ENCODE results near the gene FABP7. TPM values are rescaled to one million over a fixed set of nuclear protein-coding genes. Genes with fewer than 3 reads are reported as not detected.

The FABP7 gene
- total RNA-seq (2021) (1.2 and 1.4 TPM in 2 replicates), Bru-seq, nascent RNA (percentile 28 among the genes with signal in this experiment), BruChase-seq, experiment 1, labeled RNA remaining after a 2-hour chase (percentile 23 among the genes with signal in this experiment), BruChase-seq, experiment 2, labeled RNA remaining after a 6-hour chase (percentile 20 among the genes with signal in this experiment)
- long read RNA-seq: 0 reads

DNA sequence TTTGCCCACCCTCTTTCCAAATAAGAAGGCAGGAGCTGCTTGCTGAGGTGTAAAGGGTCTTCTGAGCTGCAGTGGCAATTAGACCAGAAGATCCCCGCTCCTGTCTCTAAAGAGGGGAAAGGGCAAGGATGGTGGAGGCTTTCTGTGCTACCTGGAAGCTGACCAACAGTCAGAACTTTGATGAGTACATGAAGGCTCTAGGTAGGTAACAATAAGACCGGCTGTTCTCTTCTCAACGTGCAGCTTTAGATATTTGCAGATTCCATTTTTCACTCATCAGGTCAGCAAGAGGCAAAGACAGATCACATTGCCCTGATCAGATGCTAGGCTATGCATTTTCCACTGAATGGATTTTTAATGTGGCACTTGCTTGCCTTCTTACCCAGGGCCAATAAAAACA lies at the start of gene FABP7:
TSS of gene FABP7 (plus strand) at position 50 of the 400 bp plus-strand sequence. CDS start at position 129, 79 bp downstream.
- DNase-seq (ENCODE audit: low spot score): no peak
- H3K4me3 ChIP-seq (ENCODE audit: low read depth, low read length, poor library complexity, severe bottlenecking): no peak within 1 kb of the TSS
- intact Hi-C loops (cut with micrococcal nuclease; ENCODE audit: unreplicated experiment): no loop called here
- ChIA-PET POLR2A (ENCODE audit: low non-redundant PET) (no interaction called here), CTCF (no interaction called here)
- no peaks in the 10 kb centered on the region for H3K9me3 ChIP-seq (ENCODE audit: low read depth, low read length, poor library complexity, severe bottlenecking)
- H3K27ac ChIP-seq (ENCODE audit: low read depth, low read length, poor library complexity, severe bottlenecking): no peak within 1 kb of the TSS
- no TSS peak for BruUV-seq (replicated peaks)
- no peaks in the 10 kb centered on the region for H3K36me3 ChIP-seq (ENCODE audit: insufficient read depth, low read length, poor library complexity, severe bottlenecking)
- no peaks in the 10 kb centered on the region for H3K27me3 ChIP-seq (replicated peaks; ENCODE audit: insufficient read depth, low read depth, low read length, poor library complexity)
- TF ChIP-seq, protein P1, sequence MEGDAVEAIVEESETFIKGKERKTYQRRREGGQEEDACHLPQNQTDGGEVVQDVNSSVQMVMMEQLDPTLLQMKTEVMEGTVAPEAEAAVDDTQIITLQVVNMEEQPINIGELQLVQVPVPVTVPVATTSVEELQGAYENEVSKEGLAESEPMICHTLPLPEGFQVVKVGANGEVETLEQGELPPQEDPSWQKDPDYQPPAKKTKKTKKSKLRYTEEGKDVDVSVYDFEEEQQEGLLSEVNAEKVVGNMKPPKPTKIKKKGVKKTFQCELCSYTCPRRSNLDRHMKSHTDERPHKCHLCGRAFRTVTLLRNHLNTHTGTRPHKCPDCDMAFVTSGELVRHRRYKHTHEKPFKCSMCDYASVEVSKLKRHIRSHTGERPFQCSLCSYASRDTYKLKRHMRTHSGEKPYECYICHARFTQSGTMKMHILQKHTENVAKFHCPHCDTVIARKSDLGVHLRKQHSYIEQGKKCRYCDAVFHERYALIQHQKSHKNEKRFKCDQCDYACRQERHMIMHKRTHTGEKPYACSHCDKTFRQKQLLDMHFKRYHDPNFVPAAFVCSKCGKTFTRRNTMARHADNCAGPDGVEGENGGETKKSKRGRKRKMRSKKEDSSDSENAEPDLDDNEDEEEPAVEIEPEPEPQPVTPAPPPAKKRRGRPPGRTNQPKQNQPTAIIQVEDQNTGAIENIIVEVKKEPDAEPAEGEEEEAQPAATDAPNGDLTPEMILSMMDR (conservative IDR thresholded peaks at IDR 0.05; ENCODE audit: low read depth, low read length): no peak
- TF ChIP-seq EZH2 (IDR thresholded peaks at IDR 0.05; ENCODE audit: borderline replicate concordance, low read depth, low read length, poor library complexity, severe bottlenecking): no peak
- H3K4me1 ChIP-seq (ENCODE audit: insufficient read depth, low read length, poor library complexity, severe bottlenecking): no peaks in the 10 kb centered on the region

DNA sequence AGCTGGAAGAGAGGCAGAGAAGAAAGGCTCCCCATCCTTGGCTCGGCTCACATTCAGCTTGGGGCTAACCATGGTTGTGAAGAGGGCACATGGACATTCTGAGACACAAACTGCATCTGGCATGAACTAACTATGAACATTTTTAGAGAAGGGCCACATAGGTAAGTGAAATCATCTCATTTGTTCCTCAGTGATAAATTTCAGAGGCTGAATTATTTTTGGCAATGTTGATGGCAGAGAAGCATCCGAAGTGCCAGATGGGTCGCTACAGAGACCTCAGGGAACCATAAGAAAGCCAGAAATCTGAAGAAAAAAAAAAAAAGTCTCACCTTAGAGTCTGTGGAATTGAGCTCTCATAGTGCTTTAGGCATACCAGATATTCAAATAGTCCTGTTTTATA lies 49.2 kb upstream of the FABP7 start:
- ChIA-PET CTCF (interaction anchor here (0.6 to 3.2 kb wide), 3 partner anchors 109 to 658 kb away, joined by 3 to 27 read pairs (median 4); no protein-coding TSS in a partner anchor), POLR2A (ENCODE audit: low non-redundant PET) (no interaction called here)
- no peak for DNase-seq (ENCODE audit: low spot score)
- Histone ChIP-seq H3K27me3 (replicated peaks; ENCODE audit: insufficient read depth, low read depth, low read length, poor library complexity) (no peaks in the 10 kb centered on the region), H3K4me3 (ENCODE audit: low read depth, low read length, poor library complexity, severe bottlenecking) (no peak overlapping the region), H3K9me3 (ENCODE audit: low read depth, low read length, poor library complexity, severe bottlenecking) (no peaks in the 10 kb centered on the region), H3K36me3 (ENCODE audit: insufficient read depth, low read length, poor library complexity, severe bottlenecking) (no peaks in the 10 kb centered on the region), H3K27ac (ENCODE audit: low read depth, low read length, poor library complexity, severe bottlenecking) (no peak overlapping the region), H3K4me1 (ENCODE audit: insufficient read depth, low read length, poor library complexity, severe bottlenecking) (peaks cover 35% of the 10 kb centered on the region)
- intact Hi-C loops (cut with micrococcal nuclease; ENCODE audit: unreplicated experiment): loop anchor here (2.0 to 10.0 kb wide), 4 partner anchors 484 to 984 kb away; no protein-coding TSS in a partner anchor
- BruUV-seq (replicated peaks): no TSS peak
- TF ChIP-seq, protein P1 (conservative IDR thresholded peaks at IDR 0.05; ENCODE audit: low read depth, low read length): no peak

DNA sequence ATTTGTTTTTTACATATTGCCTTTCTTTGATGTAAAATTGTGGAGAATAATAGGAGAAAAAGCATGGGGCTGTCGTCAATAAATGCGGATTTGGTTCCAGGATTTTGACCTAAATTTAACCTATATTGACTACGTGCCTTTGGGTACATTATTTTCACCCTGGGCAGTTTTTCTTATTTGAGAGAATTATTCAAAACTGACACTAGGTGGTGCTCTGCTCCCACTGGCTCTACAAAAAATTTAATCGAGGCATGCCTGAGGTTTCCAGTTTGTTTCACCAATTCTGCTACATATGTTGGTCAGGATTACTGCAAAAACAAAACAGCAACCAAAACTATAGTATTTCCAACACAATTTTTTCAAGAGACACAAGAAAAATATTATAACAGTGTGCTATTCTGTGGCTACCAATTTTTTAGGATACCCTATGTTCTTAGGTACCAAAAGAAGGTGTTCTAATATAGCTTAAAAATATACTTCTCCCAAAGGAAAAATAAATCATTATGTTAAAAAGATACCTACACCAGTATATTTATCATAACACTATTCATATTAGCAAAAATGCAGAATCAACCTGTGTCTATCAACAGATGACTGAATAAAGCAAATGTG lies 48.6 kb upstream of the FABP7 start:
- Histone ChIP-seq H3K27ac (ENCODE audit: low read depth, low read length, poor library complexity, severe bottlenecking) (no peak overlapping the region), H3K27me3 (replicated peaks; ENCODE audit: insufficient read depth, low read depth, low read length, poor library complexity) (no peaks in the 10 kb centered on the region), H3K36me3 (ENCODE audit: insufficient read depth, low read length, poor library complexity, severe bottlenecking) (no peaks in the 10 kb centered on the region), H3K4me3 (ENCODE audit: low read depth, low read length, poor library complexity, severe bottlenecking) (no peak overlapping the region), H3K4me1 (ENCODE audit: insufficient read depth, low read length, poor library complexity, severe bottlenecking) (peaks cover 39% of the 10 kb centered on the region), H3K9me3 (ENCODE audit: low read depth, low read length, poor library complexity, severe bottlenecking) (no peaks in the 10 kb centered on the region)
- DNase-seq (ENCODE audit: low spot score): peak; percentile 81
- BruUV-seq (replicated peaks): no TSS peak
- POLR2A ChIA-PET (ENCODE audit: low non-redundant PET): no interaction called here
- intact Hi-C loops (cut with micrococcal nuclease; ENCODE audit: unreplicated experiment): loop anchor here (1.0 to 10.0 kb wide), 5 partner anchors 108 to 984 kb away; no protein-coding TSS in a partner anchor
- CTCF ChIA-PET: interaction anchor here (0.7 to 3.2 kb wide), 4 partner anchors 108 to 650 kb away, joined by 3 to 27 read pairs (median 4); no protein-coding TSS in a partner anchor
- no peak for TF ChIP-seq EZH2 (IDR thresholded peaks at IDR 0.05; ENCODE audit: borderline replicate concordance, low read depth, low read length, poor library complexity, severe bottlenecking)
- TF ChIP-seq, protein P1 (conservative IDR thresholded peaks at IDR 0.05; ENCODE audit: low read depth, low read length): peak; percentile 82
